Measurements from ENCODE around the gene HSPBP1.

GRCh38 chr19:55272142-55272541 is 7.8 kb downstream of the HSPBP1 start:
- no peak for TF ChIP-seq CTCF (IDR thresholded peaks at IDR 0.05)
- TF ChIP-seq KAT7 (CRISPR knock-in tag; IDR thresholded peaks at IDR 0.05; ENCODE audit: borderline replicate concordance) = no peak
- TF ChIP-seq SP1 (CRISPR knock-in tag; conservative IDR thresholded peaks at IDR 0.05) = no peak
- no peak for TF ChIP-seq ZNF423 (CRISPR knock-in tag; IDR thresholded peaks at IDR 0.05)
